GM12891 (cell line): ENCODE data around the gene OVAAL.

Experiments used
- POLR2A ChIP-seq: IDR thresholded peaks from 2 replicates; pipeline ENCODE4 v1.6.1; 2011; ENCODE audit warnings: low read depth, low read length, control low read depth
- SPI1 ChIP-seq: IDR thresholded peaks from 2 replicates; pipeline ENCODE4 v1.6.1; 2011; ENCODE audit warnings: low read depth, low read length, control low read depth
- TAF1 ChIP-seq: IDR thresholded peaks from 2 replicates; pipeline ENCODE4 v1.6.1; 2011; ENCODE audit warnings: low read depth, low read length, control low read depth

- TF ChIP-seq POLR2A (no peak), TAF1 (no peak), SPI1 (no peak)
These were observed 42.8 kb upstream of the OVAAL start for GRCh38 chr1:180515857-180516388.
